Measurements from ENCODE around the gene GINS2. TPM values are rescaled to one million over a fixed set of nuclear protein-coding genes. Genes with fewer than 3 reads are reported as not detected.

The GINS2 gene
- total and polyA plus RNA-seq, 12 donors, result 0.20 to 2.8 (median 0.72) TPM

DNA sequence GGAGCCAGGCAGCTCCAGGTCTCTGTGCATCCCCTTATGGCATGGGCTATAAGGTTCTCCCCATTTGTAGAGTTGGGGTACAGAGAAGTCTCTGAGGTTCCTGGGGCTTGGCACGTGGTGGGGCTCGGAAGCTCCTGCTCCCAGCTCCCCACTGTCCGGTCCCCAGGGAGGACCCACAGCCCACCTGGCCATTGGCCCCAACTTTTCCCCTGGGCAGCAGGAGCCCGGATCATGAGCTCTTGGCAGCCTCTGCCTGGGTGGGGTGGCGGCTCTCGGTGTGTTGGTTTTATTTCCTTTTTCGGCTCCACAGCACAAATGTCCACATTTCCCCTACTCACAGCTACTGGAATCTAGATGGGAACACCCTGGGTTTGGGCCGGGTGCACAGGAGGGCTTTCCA, 45.1 kb downstream of the GINS2 start:
- Histone ChIP-seq H3K4me3 (no peak overlapping the region), H3K27ac (no peak overlapping the region), H3K36me3 (peaks cover 0 to 13% (median 0%) of the 10 kb centered on the region in 9 donors), H3K9me3 (no peaks in the 10 kb centered on the region), H3K27me3 (no peaks in the 10 kb centered on the region), H3K4me1 (peaks cover 3 to 43% (median 32%) of the 10 kb centered on the region in 9 donors)
- ATAC-seq (no peak), DNase-seq (no peak)
- intact Hi-C loops (cut with DNase I), result no loop called here
- TF ChIP-seq, protein P1, sequence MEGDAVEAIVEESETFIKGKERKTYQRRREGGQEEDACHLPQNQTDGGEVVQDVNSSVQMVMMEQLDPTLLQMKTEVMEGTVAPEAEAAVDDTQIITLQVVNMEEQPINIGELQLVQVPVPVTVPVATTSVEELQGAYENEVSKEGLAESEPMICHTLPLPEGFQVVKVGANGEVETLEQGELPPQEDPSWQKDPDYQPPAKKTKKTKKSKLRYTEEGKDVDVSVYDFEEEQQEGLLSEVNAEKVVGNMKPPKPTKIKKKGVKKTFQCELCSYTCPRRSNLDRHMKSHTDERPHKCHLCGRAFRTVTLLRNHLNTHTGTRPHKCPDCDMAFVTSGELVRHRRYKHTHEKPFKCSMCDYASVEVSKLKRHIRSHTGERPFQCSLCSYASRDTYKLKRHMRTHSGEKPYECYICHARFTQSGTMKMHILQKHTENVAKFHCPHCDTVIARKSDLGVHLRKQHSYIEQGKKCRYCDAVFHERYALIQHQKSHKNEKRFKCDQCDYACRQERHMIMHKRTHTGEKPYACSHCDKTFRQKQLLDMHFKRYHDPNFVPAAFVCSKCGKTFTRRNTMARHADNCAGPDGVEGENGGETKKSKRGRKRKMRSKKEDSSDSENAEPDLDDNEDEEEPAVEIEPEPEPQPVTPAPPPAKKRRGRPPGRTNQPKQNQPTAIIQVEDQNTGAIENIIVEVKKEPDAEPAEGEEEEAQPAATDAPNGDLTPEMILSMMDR (IDR thresholded peaks at IDR 0.05), result no peak
- WGBS, 2 donors, result 63 to 66% methylated on average over 8 of the region's 8 CpGs

DNA sequence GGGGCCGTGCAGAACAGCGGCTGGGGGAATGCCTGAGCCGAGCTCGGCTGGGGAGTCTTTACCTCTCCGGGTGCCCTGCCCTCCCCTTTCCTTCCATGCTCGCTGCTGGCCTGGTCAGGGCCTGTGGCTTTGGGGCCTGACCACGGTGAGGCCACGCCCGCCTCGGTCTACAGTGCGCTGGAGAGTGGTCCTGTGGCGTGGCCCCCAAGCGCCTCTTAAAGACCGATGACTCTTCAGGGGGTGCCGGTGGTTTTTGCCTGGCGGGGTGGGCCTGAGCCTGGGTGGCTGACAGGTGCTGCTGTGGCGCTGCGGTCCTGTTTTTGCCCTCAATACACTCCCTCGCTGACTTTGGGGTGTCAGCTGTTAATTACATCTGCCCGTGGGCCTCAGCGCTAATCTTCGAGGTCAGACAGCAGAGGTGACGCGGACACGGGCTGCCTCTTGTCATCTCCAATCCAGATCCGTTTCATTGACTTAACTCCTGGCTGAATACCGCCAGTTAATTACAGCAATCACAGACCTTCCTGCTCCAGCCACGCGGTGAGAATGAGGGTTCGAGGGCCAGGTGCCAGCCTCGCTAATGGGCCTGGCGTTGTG, 45.9 kb downstream of the GINS2 start:
- H3K36me3 ChIP-seq, result peaks cover 0 to 8% (median 0%) of the 10 kb centered on the region in 9 donors
- intact Hi-C loops (cut with DNase I), result no loop called here
- WGBS, 2 donors, result 90% methylated on average over 31 to 32 of the region's 32 CpGs
- peaks cover 8 to 51% (median 37%) of the 10 kb centered on the region in 9 donors for H3K4me1 ChIP-seq
- H3K9me3 ChIP-seq, result no peaks in the 10 kb centered on the region
- no peak overlapping the region for H3K27ac ChIP-seq
- H3K4me3 ChIP-seq, result no peak overlapping the region
- DNase-seq, result no peak
- ATAC-seq, result no peak
- TF ChIP-seq, protein P1 (IDR thresholded peaks at IDR 0.05), result no peak
- no peaks in the 10 kb centered on the region for H3K27me3 ChIP-seq

DNA sequence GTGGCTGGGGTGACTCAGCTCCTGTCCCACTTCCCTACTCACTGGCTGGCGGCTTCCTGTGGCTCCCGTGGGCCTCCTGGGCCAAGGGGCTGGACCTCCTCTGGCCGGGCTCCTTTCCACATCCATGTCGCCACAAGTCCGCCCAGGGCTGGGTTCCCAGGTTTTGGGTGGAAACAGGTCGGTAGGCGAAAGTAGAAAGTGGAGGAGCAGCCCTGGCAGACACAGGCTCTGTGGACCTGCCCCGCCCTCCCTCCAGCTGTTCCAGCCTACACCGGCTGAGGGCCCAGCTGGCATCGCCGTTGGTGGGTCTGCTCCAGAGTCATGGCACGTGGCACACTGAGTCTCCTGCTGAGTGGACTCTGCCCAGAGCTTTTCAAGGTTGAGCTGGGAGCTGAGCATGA, 47.0 kb downstream of the GINS2 start:
- peaks cover 0 to 8% (median 0%) of the 10 kb centered on the region in 9 donors for H3K36me3 ChIP-seq
- 60 to 70% methylated on average over 12 of the region's 12 CpGs for WGBS, 2 donors
- peak; percentile 51 to 66 for DNase-seq
- peak; percentile 27 to 65 (median 52) for ATAC-seq
- no peaks in the 10 kb centered on the region for H3K27me3 ChIP-seq
- no peak overlapping the region for H3K4me3 ChIP-seq
- intact Hi-C loops (cut with DNase I), result no loop called here
- H3K4me1 ChIP-seq, result peaks cover 8 to 62% (median 37%) of the 10 kb centered on the region in 9 donors
- TF ChIP-seq, protein P1 (IDR thresholded peaks at IDR 0.05), result no peak
- peak overlapping the region in 1 of 10 donors; percentile 31 for H3K27ac ChIP-seq
- no peaks in the 10 kb centered on the region for H3K9me3 ChIP-seq

DNA sequence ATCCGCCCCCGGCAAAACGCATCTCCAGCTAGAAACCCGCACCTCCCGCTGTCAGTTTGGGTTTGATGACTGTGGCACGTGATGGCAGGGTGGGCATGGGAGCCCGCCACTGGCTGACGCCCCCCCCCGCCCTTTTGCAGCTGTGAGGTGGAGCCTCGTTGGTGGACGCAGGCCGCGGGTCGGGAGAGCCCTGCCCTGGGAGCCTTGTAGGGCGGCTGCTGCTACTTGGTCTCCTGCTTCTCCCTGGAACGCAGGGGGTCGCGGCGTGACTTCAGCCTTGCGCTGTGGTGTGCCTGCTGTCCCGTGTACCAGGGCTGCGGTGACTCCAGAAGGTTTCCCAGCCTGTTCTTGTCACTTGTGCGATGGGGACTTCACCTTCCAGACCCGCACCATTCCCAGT, 47.4 kb downstream of the GINS2 start:
- intact Hi-C loops (cut with DNase I), result no loop called here
- H3K4me1 ChIP-seq, result peaks cover 8 to 63% (median 37%) of the 10 kb centered on the region in 9 donors
- TF ChIP-seq, protein P1 (IDR thresholded peaks at IDR 0.05), result no peak
- WGBS, 2 donors, result 87 to 90% methylated on average over 24 of the region's 24 CpGs
- no peak for DNase-seq
- no peaks in the 10 kb centered on the region for H3K27me3 ChIP-seq
- peak overlapping the region in 1 of 10 donors; percentile 31 for H3K27ac ChIP-seq
- H3K9me3 ChIP-seq, result no peaks in the 10 kb centered on the region
- ATAC-seq, result no peak
- H3K36me3 ChIP-seq, result peaks cover 0 to 9% (median 0%) of the 10 kb centered on the region in 9 donors
- H3K4me3 ChIP-seq, result no peak overlapping the region
